ENCODE results near the gene CBL.
A peak's percentile ranks its signal among the peaks of the same experiment; 100 is the strongest.
"Not testable (repeated sequence)": the region's sequence is repeated elsewhere in the genome, so short reads cannot be mapped to it uniquely, and the experiment has no call there.

The CBL gene
- 36.0 to 316 (median 153) reads per million in 17 experiments for total RNA-seq

DNA sequence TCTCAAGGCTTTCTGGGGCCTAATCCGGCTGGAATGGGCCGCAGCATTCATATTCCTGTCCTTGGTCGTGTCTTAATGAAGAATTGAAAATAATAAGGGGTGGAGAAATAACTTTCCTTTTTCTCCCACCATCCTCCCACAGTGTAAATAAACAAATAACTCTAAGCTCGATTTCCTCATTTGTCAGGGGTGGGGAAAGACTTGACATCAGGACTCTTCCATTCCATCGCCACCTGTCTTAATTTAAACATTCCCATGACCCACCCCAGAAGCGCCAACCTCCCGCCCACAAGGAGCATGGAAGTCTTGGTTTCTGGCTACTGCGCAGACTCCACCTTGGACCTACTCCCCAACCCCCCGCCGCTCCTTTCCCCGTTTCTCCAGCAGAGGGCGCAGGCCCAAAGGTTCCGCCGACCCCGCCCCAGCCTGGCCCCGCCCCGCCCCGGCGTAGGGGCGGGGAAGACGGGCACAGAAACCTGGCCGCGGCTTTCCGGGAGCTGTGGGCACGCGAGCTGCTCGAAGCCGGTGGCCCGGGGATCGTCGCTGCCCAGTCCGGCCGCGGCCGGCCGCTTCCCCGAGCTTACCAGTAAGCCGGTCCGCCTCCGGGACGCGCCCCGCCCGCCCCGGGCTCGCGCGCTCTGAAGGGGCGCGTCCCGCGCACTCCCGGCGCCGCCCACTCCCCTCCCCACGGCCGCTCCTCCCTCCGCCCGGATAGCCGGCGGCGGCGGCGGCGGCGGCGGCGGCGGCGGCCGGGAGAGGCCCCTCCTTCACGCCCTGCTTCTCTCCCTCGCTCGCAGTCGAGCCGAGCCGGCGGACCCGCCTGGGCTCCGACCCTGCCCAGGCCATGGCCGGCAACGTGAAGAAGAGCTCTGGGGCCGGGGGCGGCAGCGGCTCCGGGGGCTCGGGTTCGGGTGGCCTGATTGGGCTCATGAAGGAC, at the start of gene CBL:
Gene CBL, plus strand, starts transcription at position 766 of the 937 bp plus-strand sequence. Its CDS starts 79 bp downstream, at position 845.
- DNase-seq = peak; percentile 93 to 98 (median 97)

DNA sequence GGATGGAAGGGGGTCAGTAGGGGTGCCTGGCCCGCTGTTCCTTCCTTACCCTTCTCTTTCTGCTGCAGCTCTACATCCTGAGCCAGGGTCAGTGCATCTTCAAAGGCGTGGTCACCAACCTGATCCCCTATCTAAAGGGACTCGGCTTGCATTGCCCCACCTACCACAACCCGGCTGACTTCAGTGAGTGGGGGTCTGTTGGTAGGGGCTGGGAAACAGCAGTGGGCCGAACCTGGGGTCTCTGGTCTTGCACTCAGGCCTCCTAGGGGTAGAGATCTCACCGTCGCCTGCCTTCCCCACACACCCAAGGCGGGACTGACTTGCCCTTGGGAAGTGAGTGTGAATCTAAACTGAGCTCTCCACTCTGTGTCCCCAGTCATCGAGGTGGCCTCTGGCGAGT, 49.6 kb upstream of the CBL start:
- DNase-seq = no peak

DNA sequence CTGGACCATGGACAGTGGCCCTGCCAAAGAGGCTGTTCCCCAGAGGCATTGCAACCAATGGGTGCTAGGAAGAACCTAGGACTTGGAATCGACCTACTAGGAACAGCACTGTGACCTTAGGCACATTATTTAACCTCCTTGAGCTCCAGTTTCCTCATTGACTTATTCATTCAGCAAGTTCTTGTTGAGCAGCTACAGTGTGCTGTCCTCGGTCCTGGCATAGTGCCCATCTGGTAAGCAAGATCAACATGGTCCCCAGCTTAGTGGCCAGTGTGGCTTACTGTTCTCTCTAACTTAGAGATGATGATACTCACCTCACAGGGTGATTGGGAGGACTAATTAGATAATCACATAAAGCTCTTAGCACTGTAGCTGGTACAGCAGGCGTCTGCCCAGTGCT, 49.1 kb upstream of the CBL start:
- DNase-seq = peak in 2 of 4 experiments; percentile 31 to 48

DNA sequence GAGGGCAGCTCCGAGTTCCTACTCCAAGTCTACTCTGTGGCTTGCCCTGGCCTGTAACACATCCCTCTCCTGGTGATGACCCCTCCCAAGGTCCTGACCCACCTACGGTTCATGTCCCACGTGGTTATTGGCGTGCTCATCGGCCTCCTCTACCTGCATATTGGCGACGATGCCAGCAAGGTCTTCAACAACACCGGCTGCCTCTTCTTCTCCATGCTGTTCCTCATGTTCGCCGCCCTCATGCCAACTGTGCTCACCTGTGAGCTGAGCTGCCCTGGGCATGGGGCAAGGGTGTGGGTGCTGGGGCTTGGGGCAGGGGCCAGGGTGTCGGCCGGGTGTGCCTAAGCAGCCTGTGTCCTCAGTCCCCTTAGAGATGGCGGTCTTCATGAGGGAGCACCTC, 47.7 kb upstream of the CBL start:
- DNase-seq = no peak

DNA sequence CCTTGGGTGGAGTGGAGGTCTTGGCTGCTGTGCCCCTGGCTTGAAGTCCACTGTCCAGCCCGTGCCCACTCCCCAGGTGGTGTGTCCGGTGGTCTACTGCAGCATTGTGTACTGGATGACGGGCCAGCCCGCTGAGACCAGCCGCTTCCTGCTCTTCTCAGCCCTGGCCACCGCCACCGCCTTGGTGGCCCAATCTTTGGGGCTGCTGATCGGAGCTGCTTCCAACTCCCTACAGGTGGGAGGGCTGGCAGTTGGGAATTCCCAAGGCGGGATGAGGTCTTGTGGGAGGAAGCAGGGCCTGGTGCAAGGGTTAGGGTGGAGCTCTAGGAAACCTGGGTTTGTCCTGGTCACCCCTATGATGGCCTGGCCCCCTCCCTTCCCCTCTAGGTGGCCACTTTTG, 46.0 kb upstream of the CBL start:
- DNase-seq = no peak

DNA sequence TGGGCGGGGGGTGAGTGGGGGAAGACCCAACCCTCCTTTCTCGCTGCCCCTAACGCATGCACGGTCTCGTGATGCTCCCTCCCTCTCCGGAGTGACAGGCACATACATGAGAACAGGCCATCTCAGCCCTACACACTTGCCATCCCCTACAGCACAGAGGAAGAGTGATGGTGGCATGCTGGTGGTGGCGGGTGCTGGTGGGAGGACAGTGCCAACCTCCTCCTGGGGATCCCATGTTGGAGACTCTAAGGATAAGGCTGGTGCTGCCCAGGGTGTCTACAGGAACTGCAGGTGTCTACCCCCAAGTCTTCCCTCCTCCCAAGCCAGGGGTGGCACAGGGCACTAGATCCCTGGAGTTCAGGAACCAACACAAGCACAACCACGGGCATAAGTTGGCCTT, 44.3 kb upstream of the CBL start:
- no peak for DNase-seq

DNA sequence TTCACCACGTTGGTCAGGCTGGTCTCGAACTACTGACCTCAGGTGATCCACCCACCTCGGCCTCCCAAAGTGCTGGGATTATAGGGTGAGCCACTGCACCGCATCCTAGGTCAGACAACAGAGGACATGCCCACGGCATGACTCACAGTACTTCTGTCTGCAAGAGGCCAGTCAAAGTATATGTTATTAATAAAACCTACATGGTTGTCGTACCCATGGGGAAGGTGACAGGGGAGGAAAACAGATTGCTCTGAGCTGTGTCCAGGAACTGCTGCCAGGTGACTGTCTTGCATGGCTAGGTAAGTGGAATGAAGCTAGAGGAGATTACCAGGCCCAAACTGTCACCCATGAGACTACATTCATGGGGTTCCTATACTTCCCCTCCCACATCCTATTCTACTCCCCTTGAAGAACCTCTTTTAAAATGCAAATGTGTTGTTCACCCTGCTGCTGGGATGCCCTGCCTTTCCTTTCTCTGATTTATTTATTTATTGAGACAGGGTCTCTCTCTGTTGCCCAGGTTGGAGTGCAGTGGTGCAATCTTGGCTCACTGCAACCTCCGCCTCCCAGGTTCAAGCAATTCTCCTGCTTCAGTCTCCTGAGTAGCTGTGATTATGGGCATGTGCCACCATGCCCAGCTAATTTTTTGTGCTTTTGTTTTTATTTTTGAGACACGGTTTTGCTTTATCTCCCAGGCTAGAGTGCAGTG, 39.6 kb upstream of the CBL start:
- peak; percentile 17 to 41 (median 32) for DNase-seq

DNA sequence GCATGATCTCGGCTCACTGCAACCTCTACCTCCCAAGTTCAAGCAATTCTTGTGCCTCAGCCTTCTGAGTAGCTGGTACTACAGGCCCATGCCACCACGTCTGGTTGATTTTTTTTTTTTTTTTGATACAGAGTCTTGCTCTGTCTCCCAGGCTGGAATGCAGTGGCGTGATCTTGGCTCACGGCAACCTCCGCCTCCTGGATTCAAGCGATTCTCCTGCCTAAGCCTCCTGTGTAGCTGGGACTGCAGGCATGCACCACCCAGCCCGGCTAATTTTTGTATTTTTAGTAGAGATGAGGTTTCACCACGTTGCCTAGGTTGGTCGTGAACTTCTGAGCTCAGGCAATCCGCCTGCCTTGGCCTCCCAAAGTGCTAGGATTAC, 39.1 kb upstream of the CBL start:
- DNase-seq = not testable (repeated sequence)

DNA sequence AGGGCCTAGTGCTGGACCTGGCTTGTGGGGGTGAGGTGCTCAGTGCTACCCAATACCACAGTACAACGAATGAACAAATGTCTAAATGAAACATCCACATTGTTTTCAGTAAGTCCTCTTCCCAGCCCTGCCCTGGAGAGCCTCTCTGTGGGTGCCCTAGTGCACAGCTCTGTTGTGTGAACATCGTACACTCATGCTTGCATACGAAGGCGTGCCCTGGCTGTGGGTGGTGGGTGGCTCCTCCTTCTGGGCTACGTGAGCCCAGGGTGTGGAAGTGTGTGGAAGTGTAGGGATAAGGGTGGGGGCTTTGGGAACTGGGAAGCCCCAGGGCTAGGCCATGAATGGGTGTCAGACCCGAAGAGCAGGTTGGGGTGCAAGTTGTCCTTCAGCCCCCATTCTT, 38.2 kb upstream of the CBL start:
- DNase-seq = peak in 2 of 4 experiments; percentile 14 to 35

DNA sequence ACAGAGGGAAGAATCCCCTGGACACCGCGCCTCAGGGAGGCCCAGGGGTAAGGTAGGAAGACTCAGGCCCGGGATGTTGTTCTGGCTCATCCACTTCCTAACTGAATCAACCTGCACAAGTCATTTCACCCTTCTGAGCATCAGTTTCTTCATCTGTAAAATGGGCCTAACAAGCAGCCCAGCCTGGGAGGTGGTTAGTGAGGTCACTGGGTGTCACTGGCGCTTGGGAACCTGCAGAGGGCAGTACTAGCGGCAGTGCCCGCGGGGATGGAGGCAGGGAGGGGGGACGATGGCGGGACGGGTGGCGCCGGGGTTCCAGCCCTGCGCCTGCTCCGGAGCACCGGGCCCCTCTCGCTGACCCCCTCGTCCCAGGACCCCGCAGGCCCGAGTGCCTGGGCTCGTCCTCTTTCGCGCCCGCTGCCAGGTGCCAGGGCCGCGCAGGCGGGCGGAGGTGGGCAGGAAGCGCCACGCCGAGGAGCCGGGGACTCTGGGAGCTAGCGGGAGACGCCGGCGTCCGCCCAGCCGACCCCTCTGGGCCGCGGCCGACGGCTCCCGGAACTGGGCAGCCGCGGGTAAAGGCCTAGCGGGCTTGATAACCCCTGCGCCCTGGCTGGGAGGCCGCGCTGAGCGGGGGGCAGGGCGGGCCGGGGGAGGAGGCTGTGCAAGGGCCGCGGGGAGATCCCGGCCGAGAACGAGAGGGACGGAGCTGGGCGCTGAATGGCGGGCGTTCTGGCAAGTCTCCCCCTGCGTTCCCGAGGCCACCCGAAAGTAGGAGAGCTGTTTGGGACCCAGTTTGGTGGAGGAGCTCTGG, 37.5 kb upstream of the CBL start, which contains the start of gene NLRX1:
Gene NLRX1, plus strand, starts transcription at position 255 of the 811 bp plus-strand sequence. CDS start 2,679 bp downstream, outside the sequence.
- DNase-seq = peak; percentile 89 to 95 (median 92)

DNA sequence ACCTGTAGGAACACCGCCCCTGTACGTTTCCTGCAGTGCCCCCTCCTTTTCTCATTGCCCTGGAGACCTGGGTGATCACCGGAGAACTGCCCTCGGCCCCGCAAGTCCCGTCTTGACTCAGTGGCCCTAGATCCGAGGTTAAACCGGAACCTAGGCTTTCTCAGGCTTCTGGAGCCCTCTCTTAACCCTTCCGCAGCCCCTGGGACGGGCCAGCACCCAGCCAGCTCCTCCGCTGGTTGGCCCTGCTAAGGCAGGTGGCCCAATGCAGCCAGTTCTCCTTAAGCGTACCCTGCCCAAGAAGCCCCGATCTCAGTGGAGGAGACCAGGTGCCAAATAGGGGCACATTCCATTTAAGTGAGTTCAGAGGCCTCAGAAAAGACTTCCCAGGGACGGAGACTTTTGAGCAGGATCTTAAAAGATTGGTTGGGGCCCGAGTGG, 36.8 kb upstream of the CBL start:
- DNase-seq = peak; percentile 47 to 73 (median 65)

DNA sequence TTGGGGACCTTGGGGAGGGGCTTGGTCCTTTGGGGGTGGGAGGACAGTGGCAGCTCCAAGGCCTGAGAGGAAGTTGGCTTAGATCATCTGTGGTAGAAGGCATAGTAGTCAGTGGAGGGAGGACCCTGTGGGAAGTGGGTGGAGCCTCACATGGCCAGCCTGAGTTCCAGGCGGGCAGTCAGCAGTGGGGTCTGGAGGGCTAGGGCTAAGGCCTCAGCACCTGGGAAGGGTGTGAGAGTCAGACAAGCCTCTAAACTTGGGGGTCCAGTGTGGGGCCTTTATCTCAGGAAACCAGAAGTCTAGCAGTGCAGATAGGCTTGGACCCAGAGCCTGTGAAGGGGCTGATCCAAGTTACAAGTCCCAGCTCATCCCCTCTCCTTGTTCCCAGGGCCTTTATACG, 33.6 kb upstream of the CBL start:
- DNase-seq = peak; percentile 58 to 86 (median 81)

DNA sequence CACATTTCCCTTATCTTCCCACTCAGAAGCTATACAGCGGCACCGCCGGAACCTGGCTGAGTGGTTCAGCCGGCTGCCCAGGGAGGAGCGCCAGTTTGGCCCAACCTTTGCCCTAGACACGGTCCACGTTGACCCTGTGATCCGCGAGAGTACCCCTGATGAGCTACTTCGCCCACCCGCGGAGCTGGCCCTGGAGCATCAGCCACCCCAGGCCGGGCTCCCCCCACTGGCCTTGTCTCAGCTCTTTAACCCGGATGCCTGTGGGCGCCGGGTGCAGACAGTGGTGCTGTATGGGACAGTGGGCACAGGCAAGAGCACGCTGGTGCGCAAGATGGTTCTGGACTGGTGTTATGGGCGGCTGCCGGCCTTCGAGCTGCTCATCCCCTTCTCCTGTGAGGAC, 32.7 kb upstream of the CBL start:
- no peak for DNase-seq

DNA sequence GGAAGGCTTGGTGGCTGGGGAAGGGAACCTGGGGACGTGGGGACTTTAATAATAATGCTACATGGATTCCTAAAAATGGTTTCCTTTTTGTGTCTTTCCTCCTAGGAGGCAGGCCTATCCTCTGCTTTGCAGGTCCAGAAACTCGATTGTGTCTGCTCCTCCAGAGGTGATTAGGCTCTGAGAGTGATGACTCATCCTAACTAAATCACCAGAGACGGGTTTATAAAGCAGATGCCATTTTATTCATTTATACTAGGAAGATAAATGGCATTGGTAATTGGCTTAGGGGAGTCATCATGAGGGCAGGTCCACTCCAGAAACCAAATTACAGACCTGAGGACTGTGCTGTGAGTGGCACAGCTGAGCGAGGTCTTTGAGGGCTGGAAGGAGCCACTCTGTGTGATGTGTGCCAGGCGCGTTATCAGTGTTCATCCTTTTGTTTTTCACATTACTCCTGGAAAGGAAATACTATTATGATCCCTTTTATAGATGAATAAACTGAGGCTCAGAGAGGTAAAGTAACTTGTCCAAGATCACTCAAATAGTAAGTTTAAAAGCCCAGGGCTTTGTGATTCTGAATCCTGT, 30.6 kb upstream of the CBL start:
- DNase-seq = no peak

DNA sequence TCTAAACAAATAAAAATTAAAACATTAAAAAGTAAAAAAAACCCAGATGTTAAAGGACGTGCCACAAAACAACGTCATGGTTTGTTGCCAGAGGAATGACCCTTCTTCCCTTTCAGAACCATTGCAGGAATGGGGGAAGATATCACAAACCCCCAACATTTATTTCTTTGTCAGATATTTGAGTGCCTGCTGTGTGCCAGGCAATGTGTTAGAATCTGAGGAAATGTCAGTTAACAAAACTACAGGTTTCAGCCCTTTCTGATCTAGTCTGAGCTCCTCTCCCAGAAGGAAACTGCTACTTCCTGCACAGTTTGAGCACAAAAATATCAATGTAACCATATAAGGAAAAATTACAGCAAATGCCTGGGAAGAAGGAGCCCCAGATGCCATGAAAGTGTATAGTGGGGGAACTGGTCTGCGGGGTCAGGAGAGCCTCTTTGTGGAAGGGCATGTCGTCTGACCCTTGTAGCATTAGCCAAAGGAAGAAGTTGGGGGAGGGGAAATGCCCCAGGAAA, 27.9 kb upstream of the CBL start:
- peak; percentile 2 to 48 (median 28) for DNase-seq

DNA sequence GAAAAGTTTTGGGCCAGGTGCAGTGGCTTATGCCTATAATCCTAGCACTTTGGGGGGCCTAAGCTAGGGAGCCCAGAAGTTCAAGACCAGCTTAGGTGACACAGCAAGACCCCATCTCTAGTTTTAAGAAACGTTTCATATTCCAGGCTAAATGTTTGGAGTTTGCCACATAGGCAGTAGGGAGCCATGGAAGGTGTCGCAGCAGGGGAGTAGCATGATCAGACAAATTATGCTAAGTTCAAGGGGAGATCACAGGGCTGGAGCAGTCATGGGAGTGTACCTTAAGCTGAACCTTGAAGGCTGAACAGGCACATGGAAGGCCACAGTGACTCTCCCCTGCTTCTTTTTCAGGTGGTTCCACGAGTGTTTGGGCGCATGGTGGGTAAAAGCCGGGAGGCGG, 26.8 kb upstream of the CBL start:
- DNase-seq = no peak

DNA sequence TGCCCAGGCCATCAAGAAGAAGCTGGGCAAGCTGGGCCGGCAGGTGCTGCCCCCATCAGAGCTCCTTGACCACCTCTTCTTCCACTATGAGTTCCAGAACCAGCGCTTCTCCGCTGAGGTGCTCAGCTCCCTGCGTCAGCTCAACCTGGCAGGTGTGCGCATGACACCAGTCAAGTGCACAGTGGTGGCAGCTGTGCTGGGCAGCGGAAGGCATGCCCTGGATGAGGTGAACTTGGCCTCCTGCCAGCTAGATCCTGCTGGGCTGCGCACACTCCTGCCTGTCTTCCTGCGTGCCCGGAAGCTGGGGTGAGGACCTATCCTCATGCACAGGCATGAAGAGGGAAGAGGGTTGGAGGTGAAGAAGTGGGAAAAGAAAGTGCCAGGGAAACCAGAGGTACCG, 26.2 kb upstream of the CBL start:
- no peak for DNase-seq

DNA sequence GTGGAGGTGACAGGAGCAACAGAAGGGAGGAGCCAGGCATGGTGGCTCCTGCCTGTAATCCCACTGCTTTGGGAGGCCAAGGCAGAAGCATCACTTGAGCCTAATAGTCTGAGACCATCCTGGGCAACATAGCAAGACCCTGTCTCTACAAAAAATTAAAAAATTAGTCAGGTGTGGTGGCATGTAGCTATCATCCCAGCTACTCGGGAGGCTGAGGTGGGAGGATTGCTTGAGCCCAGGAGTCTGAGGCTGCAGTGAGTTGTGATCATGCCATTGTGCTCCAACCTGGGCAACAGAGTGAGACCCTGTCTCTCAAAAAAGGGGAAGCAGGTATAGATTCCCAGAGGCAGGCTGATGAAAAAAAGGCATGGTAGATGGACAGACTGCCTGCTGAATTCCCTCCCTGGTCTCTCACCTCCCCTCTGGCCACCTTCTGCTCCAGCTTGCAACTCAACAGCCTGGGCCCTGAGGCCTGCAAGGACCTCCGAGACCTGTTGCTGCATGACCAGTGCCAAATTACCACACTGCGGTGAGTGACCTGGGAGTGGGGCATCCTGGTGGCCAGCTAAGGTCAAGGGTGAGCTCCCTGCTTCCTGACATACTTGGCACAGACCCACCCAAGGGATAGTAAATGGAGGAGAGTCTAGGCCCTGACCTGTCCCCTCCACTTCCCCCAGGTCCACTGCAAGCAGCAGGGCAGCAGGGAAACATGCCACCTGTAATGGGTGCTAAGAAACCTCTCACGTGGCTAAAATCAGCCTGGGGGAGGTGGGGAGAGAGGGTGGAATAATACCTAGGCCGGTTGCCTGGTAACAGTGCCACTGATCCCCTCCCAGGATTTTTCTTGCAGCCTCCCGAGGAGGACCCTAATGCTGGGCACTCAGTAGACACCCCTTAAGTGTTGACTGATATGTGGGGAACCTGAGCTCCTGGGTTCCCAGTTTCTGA, 25.1 kb upstream of the CBL start:
- no peak for DNase-seq

DNA sequence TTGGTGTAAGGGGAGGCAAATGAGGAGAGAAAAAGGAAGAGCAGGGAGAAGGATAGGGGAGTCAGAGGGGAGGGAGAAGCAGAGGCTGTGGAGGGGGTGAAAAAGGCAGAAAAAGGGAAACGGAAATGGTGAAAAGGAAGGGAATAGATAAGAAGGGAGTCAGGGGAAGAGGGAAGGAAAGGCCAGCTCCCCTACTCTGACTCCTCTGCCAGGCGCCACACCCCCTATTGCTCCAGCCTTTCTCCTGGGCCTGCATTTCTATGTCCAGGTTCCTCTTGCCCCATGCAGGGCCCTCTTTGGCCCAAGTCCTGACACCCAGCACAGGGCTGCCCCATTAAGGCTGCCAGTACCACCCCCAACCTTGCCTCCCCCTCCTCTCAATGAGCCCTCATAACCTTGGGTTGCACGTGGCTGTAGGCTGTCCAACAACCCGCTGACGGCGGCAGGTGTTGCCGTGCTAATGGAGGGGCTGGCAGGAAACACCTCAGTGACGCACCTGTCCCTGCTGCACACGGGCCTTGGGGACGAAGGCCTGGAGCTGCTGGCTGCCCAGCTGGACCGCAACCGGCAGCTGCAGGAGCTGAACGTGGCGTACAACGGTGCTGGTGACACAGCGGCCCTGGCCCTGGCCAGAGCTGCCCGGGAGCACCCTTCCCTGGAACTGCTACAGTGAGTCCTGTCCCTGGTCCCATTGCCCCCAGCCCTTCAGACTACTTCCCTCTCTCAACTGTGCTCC, 24.3 kb upstream of the CBL start:
- peak; percentile 5 to 43 (median 32) for DNase-seq

DNA sequence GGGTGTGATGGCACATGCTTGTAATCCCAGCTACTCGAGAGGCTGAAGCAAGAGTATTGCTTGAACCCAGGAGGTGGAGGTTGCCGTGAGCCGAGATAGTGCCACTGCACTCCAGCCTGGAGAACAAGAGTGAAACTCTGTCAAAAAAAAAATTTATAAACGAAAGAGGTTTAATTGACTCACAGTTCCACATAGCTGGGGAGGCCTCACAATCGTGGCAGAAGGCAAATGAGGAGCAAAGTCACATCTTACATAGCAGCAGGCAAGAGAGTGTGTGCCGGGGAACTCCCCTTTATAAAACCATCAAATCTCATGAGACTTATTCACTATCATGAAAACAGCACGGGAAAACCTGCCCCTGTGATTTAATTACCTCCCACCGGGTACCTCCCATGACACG, 21.7 kb upstream of the CBL start:
- DNase-seq = not testable (repeated sequence)
